Ramos (cell line): ENCODE data around the gene FRMD4A.

Source experiments
- in situ Hi-C: fragments of 300-500 bp; cut with MboI; formaldehyde crosslinking; loops from one replicate; pipeline ENCODE4 v1.14.3; 2022; ENCODE audit warnings: low sequenced_read_pairs; ENCODE audit not compliant: unreplicated experiment

The FRMD4A gene

DNA sequence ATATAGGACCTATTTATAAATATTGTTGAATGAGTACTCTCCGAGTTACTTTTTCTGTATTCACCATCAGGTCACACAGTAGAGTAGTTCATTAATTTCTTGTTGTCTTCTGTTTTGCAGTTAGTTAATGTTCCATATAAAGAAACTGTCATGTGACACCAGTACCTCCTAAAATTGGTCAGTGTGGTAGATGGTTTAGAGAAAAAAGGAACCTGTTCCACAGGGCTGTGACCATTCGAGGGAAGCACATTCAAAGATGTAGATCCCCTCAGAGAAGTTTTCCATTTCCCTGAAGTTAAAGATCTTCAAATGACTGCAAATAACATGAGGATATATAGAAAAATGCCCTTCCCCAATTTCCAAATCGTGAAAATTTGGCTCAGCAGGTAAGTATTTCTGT lies 698.3 kb downstream of the FRMD4A start:
- in situ Hi-C loops, result no loop called here

DNA sequence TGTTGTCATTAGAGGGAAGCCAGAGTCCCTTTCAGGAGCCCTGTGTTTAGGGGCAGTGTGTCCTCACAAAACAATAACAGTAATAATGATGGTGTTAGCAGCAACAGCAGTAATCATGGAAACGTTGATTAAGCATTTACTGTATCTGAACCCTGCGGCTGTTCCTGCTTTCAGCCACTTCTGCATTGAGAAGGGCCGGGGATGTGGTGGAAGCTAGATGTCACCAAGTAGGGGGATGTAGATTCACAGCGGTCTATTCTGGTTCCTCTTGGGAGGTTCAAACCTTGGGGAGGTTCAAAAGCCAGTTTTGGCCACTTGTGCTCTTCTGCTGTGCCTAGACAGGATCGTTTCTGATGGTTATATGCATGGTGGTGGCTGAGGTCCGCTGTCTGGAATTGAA lies 699.1 kb downstream of the FRMD4A start:
- in situ Hi-C loops, result no loop called here

DNA sequence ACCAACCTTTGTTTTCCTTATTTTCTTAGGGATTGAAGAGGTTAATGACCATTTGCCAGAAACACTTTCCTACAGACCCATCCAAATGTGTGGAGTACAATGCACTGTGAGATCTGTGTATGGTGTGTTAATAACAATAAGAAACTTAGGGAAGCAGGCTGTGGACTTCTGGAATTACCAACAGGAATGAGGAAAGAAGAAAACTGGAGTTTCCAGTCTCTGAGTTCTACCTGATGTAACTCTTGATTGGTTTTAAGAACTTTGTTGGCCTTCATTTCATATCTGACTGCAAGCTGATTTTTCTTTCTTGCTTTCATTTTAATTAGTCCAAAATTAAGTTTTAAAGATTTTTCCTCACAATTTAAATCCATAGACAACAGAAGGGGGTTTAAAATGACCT lies 700.5 kb downstream of the FRMD4A start:
- in situ Hi-C loops, result no loop called here

- in situ Hi-C loops, result no loop called here
Measured at GRCh38 chr10:13629116-13629515, 701.6 kb downstream of the FRMD4A start.

DNA sequence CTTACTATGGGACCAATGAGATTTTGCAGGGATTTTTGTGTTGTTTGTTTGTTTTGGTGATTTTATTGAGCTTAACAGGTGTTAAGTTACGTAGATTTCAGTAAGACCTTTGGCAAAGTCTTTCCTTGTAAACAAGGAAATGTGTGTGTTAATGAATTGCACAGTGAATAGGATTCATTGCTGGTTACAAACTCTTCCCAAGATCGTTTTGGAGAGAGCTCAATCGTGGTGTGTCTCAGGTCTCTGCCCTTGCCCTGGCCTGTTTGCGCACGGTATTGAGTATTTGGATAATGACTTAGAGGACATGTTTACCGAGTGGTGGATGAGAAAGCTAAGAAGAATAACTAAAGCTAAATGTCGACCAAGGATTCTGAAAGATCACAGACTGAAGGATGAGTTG lies 702.1 kb downstream of the FRMD4A start:
- in situ Hi-C loops, result no loop called here

DNA sequence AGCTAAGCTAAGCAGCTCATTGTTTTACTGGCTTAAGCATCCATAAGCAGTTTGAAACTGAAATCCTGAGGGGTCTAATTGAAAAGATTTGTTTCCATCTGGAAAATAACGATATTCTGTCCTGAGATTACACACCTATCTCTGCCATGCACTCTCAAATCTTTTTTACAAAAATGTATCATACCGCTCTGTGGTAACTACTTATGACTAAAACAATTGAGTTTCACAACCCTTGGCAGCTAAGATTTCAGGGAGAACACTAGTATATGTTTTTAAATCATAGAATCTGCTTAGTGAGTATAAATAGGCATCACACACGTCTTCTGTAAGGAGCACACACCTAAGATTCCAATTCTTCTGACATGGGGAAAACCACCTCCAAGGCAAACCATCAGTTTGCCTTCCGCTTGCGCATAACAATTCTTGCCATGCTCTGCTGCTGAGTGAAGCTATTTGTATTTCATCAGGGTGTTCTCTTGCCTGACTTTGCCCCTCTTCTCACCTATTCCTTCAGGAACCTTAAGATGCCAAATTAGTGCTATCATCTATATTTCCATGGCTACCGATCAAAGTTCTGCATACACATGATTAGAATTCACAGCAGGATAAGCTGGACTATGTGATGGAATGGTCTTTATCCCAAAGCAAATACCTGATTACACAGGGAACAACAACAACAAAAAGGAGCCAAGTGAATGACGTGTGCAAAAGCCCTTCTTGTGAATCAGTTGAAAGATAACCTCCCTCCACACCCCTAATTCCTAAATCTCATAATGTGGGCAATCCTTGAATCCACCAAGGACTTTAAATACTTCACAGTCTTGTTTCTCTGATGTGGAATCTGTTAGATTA lies 703.0 kb downstream of the FRMD4A start:
- in situ Hi-C loops, result no loop called here

GRCh38 chr10:13624630-13625029 lies 706.1 kb downstream of the FRMD4A start:
- in situ Hi-C loops, result no loop called here

DNA sequence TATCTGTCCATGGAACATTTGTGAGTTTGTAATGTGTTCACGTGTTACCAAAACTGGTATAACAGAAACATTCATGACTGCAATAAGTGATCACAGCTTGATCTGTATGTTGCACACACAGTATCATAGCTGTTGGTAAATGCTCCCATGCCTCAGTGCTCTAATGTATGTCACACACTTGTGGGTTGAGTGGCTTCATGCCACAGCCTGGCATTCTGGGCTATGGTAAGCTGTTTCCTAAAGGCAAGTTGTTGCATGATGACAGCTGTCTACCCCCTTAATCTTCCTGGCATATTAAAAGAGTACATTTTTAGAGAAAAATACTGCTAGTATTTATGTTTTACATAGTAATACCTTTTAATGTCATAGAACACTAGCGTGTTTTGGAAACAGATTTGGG lies 708.8 kb downstream of the FRMD4A start:
- in situ Hi-C loops, result no loop called here

- in situ Hi-C loops, result no loop called here
Measured at GRCh38 chr10:13617116-13617515, 713.6 kb downstream of the FRMD4A start.

DNA sequence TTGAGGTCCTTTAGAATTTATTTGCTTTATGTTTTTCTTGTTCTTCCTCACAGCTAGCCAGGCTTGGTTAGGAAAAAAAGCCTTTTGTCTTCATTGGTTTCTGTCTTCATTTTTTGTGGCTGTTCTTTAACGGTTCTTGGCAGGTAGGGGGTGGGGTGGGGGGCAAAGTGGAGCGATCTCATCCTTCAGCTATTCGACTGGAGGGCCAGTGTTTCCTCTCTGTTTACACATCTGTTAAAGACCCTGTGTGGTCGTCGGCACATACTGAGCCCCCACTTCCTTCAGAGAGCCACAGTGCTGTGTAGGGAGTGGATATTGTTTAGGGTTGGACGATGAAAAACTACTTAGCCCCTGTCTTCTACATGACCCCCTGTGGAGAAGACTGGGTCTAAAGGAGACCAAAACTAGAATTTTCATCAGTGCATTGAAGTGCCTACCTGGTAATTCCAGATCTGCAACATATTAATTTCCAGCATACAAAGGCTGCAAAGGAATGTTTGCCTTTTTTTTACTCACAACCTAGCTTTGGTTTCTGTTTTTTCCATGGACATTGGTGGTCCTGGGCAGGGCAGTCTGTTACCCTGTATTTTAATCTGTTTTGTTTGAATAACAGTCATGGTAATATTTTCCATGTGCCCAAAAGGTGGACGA lies 714.9 kb downstream of the FRMD4A start:
- in situ Hi-C loops, result no loop called here

- in situ Hi-C loops, result no loop called here
Measured at GRCh38 chr10:13614530-13615332, 716.0 kb downstream of the FRMD4A start.

DNA sequence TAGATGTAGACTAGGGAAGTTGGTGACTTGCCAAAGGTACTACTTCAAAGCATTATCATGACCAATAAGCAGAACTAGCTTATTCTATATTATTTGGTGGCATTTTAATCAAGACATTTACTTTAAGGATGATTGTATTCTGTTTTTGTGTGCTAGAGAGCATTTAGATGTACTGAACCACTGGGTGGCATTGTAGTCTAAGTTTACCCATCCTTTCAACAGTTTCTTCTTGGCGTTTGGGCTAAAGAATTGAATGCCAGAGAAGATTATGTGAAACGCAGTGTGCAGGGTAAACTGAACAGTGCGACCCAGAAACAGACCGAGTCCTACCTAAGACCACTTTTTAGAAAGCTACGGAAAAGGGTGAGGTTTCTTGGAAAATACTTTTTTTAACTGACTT lies 717.2 kb downstream of the FRMD4A start:
- in situ Hi-C loops, result no loop called here

- in situ Hi-C loops, result no loop called here
Measured at GRCh38 chr10:13612654-13613373, 717.9 kb downstream of the FRMD4A start.

DNA sequence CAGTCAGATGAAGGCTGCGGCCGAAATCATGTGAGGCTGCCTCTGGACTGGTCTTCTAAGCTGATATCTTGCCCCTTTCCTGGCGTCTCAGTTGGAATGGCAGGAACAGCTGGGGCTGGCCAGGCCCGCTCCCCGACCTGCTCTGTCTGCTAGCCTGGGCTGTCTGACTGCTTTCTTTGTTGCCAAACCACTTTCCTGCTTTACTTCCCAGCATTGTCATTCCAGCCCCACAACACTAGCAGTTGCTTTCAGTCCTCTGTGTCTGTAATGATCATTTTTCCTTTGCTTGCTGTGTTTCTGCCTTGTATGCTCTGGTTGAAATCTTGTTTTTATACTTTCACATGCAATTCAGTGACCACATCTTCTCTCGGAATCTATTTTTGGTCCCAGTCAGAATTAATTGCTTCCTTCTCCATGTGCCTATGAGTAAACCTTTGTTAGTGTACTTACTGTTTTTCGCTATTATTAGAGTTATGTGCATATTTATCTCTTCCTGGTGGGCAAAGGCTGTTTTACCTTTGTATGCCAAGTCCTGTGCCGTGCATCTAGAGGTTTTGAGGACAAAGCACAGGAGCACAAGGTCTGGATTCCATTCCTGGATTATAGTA lies 722.4 kb downstream of the FRMD4A start:
- in situ Hi-C loops, result no loop called here

DNA sequence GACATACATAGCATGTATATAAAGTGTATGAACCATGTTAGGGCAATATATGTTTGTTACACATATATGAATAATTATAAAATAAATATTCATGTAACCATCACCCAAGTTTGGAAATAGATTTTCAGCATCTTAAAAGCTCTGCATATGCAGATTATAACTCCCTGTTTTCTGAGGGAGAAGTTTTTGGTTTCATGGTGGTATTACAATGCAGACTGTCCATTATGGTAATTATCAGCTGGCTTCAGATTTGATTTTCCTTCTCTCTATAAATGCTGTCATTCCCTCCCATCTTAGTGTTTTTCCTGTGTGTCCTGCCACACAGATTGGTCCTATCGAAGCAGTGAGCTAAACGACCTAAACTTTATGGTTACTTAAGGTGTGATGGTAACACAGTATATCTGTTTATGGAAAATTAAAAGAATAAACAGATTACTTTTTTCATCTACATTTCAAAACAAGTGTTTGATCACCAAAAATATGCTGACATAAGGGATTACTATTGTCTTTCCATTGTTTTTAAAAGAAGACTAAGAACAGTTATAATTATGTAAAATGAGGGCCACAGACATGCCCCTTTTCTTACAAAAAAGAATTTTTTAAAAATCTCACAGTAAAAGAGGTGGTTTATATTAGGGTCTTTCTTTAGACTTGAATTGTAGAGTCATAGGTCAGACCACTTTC lies 726.2 kb downstream of the FRMD4A start:
- in situ Hi-C loops, result no loop called here

- in situ Hi-C loops, result no loop called here
Measured at GRCh38 chr10:13597909-13598308, 732.8 kb downstream of the FRMD4A start.

DNA sequence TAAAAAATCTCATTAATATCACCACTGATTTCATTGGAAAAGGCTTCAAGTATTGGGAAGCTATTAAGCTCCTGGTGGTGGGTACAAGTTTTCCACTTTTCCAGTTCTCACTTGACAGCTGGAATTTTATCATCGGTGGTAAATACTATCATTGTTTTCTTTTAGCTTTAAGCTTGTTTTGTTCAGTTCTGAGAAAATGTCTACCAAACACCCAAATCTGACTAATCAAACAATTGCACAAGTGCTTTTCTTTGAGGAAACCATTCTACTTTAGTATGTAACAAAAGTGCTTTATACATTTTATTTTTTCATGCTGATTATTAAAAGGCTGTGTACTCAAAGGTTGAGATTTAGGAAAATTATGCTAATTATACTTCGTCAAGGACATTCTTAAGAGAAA lies 736.1 kb downstream of the FRMD4A start:
- in situ Hi-C loops, result no loop called here
